Osteoblast (primary cell): ENCODE measurements around the gene ELK3. TPM values are rescaled to one million over a fixed set of nuclear protein-coding genes. Genes with fewer than 3 reads are reported as not detected.

Experiments used
- DNase-seq: peaks from one replicate; pipeline ENCODE4 v3.0.0; 2011; ENCODE audit warnings: low spot score, mixed read lengths; ENCODE audit not compliant: insufficient read length; ENCODE audit errors: missing footprints
- H2AFZ ChIP-seq: 2 replicates; pipeline ENCODE4 v1.6.0; 2011; ENCODE audit warnings: mild to moderate bottlenecking, low read length
- H3K27ac ChIP-seq: 2 replicates; pipeline ENCODE4 v1.5.1; 2011; ENCODE audit warnings: mild to moderate bottlenecking, low read depth, low read length, moderate library complexity
- H3K27me3 ChIP-seq: 2 replicates; pipeline ENCODE4 v1.6.0; 2012; ENCODE audit warnings: mild to moderate bottlenecking, control low read depth, inconsistent platforms, low read length, moderate library complexity; ENCODE audit not compliant: insufficient read depth
- H3K36me3 ChIP-seq: 2 replicates; pipeline ENCODE4 v1.5.1; 2011; ENCODE audit warnings: mild to moderate bottlenecking, low read length, control low read depth, moderate library complexity; ENCODE audit not compliant: insufficient read depth
- H3K4me1 ChIP-seq: 2 replicates; pipeline ENCODE4 v1.5.1; 2011; ENCODE audit warnings: mild to moderate bottlenecking, low read length, control low read depth, moderate library complexity; ENCODE audit not compliant: insufficient read depth
- H3K4me2 ChIP-seq: 2 replicates; pipeline ENCODE4 v1.6.0; 2011; ENCODE audit warnings: mild to moderate bottlenecking, low read length; ENCODE audit not compliant: insufficient read depth
- H3K4me3 ChIP-seq: fragments of 200-600 bp; sonication (generic); 3 replicates; pipeline ENCODE4 v1.5.1; 2012; ENCODE audit warnings: mild to moderate bottlenecking, low read length, inconsistent platforms; ENCODE audit not compliant: insufficient read depth
- H3K79me2 ChIP-seq: 2 replicates; pipeline ENCODE4 v1.6.0; 2012; ENCODE audit warnings: mild to moderate bottlenecking, low read length, control low read depth, inconsistent platforms; ENCODE audit not compliant: insufficient read depth
- H3K9me3 ChIP-seq: 2 replicates; pipeline ENCODE4 v1.5.1; 2011; ENCODE audit warnings: low read depth, low read length, control low read depth
- H4K20me1 ChIP-seq: 2 replicates; pipeline ENCODE4 v1.6.0; 2012; ENCODE audit warnings: mild to moderate bottlenecking, low read length, control low read depth; ENCODE audit not compliant: insufficient read depth
- CTCF ChIP-seq: IDR thresholded peaks from 2 replicates; pipeline ENCODE4 v1.5.1; 2011; ENCODE audit warnings: mild to moderate bottlenecking, low read depth, low read length, moderate library complexity; ENCODE audit errors: extremely low read depth
- total RNA-seq: library from RNA; depleted of rRNA; stranded (reverse); fragments of >200 nt; gene quantifications from 2 replicates; pipeline ENCODE4 v1.2.3, GENCODE V29; 2012

ELK3 gene
- total RNA-seq, 1 donor = 27.5 TPM

- H3K9me3 ChIP-seq = no peaks in the 10 kb centered on the region
- no peak for DNase-seq
- H3K4me2 ChIP-seq = no peak overlapping the region
- no peak overlapping the region for H2AFZ ChIP-seq
- H3K4me3 ChIP-seq = no peak overlapping the region
- peaks cover 66% of the 10 kb centered on the region for H3K36me3 ChIP-seq
- TF ChIP-seq CTCF = no peak
- peaks cover 36% of the 10 kb centered on the region for H3K79me2 ChIP-seq
- H3K4me1 ChIP-seq = peaks cover 2% of the 10 kb centered on the region
- no peak overlapping the region for H3K27ac ChIP-seq
- H3K27me3 ChIP-seq = no peaks in the 10 kb centered on the region
- peaks cover 6% of the 10 kb centered on the region for H4K20me1 ChIP-seq
Measured at GRCh38 chr12:96265400-96265799, 71.2 kb downstream of the ELK3 start.

- Histone ChIP-seq H3K4me1 (no peaks in the 10 kb centered on the region), H3K79me2 (peaks cover 33% of the 10 kb centered on the region), H4K20me1 (peaks cover 6% of the 10 kb centered on the region)
Measured at GRCh38 chr12:96265836-96266235, 71.7 kb downstream of the ELK3 start.

GRCh38 chr12:96266238-96266637 lies 72.1 kb downstream of the ELK3 start:
- DNase-seq = no peak
- H3K4me3 ChIP-seq = no peak overlapping the region
- H3K4me2 ChIP-seq = no peak overlapping the region
- H3K27me3 ChIP-seq = no peaks in the 10 kb centered on the region
- peaks cover 1% of the 10 kb centered on the region for H3K4me1 ChIP-seq
- peaks cover 6% of the 10 kb centered on the region for H4K20me1 ChIP-seq
- H3K27ac ChIP-seq = no peak overlapping the region
- H2AFZ ChIP-seq = no peak overlapping the region
- peaks cover 67% of the 10 kb centered on the region for H3K36me3 ChIP-seq
- H3K9me3 ChIP-seq = no peaks in the 10 kb centered on the region
- peaks cover 34% of the 10 kb centered on the region for H3K79me2 ChIP-seq
- no peak for TF ChIP-seq CTCF

More at GRCh38 chr12:96265836-96266235, 71.7 kb downstream of the ELK3 start:
- Histone ChIP-seq H3K4me3 (no peak overlapping the region), H3K27ac (no peak overlapping the region), H3K4me2 (no peak overlapping the region), H2AFZ (no peak overlapping the region), H3K27me3 (no peaks in the 10 kb centered on the region), H3K9me3 (no peaks in the 10 kb centered on the region), H3K36me3 (peaks cover 65% of the 10 kb centered on the region)
- no peak for DNase-seq
- TF ChIP-seq CTCF = no peak

- no peaks in the 10 kb centered on the region for H3K27me3 ChIP-seq
- no peak overlapping the region for H2AFZ ChIP-seq
- H4K20me1 ChIP-seq = peaks cover 5% of the 10 kb centered on the region
- peaks cover 41% of the 10 kb centered on the region for H3K79me2 ChIP-seq
- no peak for TF ChIP-seq CTCF
- H3K4me1 ChIP-seq = peaks cover 28% of the 10 kb centered on the region
- peak overlapping the region; percentile 25 for H3K27ac ChIP-seq
- H3K4me3 ChIP-seq = no peak overlapping the region
- peaks cover 49% of the 10 kb centered on the region for H3K36me3 ChIP-seq
- no peak for DNase-seq
- H3K4me2 ChIP-seq = no peak overlapping the region
- no peaks in the 10 kb centered on the region for H3K9me3 ChIP-seq
Measured at GRCh38 chr12:96271469-96272199, 77.5 kb downstream of the ELK3 start.
